HG03342 (cell line): ENCODE results near the gene CFAP97.
"Not testable (repeated sequence)": the region's sequence is repeated elsewhere in the genome, so short reads cannot be mapped to it uniquely, and the experiment has no call there.

Experiments
- ATAC-seq: cut with Tn5 transposase; IDR thresholded peaks from one replicate; pipeline ENCODE4 v1.9.1; 2021; ENCODE audit warnings: mild to moderate bottlenecking, moderate library complexity; ENCODE audit not compliant: unreplicated experiment

The CFAP97 gene

DNA sequence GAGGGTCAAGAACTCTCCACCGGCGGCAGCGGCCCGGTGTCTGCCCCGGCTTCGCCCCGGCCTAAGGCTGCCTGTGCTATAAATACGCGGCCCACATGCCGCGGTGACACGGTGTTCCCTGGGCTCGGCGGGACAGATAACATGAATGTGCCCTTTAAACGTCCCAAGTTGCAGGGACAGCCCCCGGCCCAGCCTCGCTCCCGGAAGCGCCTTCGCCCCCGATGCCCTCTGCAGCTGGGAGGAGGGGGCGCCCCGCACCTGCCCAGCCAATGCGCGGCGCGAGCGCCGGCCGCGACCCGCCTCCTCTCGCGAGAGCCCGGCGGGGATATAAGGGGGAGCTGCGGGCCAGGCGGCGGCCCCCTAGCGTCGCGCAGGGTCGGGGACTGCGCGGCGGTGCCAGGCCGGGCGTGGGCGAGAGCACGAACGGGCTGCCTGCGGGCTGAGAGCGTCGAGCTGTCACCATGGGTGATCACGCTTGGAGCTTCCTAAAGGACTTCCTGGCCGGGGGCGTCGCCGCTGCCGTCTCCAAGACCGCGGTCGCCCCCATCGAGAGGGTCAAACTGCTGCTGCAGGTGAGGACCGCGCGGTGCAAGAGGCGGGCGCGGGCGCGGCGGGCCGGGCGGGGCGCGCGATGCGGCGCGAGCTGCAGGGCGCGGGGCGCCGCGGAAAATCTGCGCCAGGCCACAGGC lies 60.7 kb downstream of the CFAP97 start, which contains the start of gene SLC25A4:
TSS of gene SLC25A4 (plus strand) at position 355 of the 689 bp plus-strand sequence. CDS start at position 462, 107 bp downstream.
- peak; percentile 97 for ATAC-seq

DNA sequence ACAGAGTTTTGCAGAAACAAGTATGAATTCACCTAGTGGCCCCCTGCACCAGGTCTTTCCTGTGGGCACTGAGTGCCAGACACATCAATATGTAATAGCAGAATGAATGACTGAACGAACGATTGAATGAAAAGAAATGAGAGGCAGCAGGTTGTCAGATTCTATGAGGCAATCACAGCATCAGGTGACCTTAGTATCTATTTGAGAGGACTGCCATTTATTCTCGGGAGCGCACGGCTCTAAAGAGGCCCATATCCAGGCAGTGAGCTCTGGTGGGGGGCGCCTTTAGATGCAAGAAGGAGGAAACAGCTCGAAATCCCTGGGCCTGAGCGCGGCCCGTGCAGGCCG lies 61.3 kb downstream of the CFAP97 start:
- ATAC-seq = peak; percentile 23

DNA sequence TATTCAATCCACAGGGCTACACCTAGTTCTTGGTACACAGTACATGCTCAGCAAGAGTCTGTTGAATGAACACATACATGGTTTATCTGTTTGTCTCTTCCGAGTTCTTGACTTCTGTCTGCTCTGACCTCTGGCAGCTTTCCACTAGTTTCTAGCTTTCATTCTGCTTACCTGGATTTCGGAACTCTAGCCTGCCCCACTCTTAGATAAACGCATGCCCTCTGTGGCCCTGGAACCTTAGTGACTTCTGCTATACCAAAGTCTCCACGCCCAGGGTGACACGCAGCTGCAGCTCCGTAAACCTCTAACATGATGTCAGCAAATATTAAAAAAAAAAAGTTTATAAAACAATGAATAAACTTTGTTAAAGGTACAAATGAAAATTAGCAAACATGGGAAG lies 62.0 kb downstream of the CFAP97 start:
- ATAC-seq = no peak

DNA sequence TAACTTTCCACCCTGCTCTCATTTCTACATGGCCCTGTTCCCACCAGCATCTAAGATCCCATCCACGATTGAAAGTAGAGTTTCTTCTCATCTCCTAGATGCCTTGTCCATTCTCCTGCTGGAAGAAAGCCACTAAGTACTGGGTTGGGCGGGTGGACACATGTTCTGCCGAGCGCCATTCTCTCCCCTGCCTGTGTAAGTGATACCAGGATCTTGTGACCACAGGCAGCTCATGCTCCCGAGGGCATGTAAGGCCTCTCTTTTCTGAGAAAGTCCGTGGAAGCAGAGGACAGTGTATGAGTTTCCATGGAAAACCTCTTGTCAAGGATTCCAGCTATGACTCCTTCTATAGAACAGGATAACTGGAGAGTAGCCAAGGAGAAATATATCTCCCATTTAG lies 64.1 kb downstream of the CFAP97 start:
- ATAC-seq = no peak

DNA sequence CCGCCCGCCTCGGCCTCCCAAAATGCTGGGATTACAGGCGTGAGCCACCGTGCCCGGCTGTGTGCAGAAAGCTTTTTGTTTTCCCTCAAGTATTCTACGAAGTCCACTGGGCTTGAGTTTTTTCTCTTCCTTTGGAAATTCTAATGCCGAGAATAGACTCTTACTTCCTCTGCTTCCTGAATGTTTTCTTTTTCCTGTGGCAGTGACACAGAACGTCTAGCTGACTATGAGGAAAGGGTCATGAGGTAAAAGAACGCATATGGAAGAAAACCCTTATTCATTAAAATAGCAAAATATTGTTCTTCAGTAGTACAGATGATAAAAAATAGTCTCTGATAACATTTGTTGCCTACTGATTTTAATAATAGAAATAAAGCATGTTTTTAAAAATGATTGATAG lies 65.6 kb downstream of the CFAP97 start:
- ATAC-seq = no peak

DNA sequence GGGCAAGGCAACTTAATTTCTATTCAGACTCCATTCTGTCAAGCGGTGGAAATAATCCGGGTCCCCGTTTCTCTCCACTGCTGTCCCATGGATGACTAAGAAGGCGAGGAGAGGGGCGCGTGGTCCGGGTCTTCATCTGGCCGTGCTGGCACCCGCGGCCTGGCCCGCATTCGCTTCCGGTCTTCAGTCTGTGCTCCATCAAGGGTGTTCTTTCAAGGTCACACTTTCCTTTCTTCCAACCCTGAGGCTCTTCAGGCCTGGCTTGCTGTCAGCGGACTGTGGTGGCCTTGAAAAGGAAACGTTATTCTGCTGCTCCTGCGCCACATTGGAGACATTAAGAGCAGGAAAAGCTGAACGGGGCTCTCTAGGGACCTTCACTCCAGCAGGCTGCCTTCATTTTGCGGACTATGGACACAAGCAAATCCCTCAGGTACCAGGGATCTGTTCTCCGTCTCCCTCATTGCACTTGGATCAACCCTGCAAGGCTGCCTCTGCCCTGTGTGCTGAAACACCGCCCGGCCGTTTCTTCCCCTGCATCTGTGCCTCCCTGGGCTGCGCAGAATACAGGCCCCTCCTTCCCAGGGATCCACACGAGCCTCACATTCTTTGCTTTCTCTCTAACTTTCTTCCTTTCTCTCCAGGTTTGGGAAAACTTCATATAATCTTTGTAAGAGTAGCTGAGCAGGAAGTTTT lies 66.4 kb downstream of the CFAP97 start:
- no peak for ATAC-seq

DNA sequence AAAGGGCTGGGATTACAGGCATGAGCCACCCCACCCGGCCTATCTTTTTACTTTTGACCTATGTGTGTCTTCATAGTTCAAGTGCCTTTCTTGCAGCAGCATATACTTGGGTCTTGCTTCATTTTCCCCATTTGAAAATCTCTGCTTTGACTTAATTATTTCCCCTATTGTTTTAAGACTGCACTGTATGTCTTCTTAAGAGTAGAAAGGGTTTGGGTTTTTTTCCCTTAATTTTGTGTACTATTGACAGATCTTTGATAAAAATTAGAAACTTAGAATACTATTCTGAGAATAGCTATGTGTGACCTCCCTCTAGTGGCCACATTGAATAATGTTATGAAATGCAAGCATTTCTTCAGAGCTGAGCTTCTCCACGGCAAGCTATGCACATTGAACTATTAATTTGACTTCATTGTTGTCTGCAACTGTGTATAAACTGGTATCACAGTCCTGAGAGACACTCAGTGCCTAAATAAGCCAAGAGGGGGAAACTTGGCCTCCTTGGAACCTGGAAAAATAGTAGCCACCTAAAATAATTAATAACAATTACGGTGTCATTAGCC lies 69.4 kb downstream of the CFAP97 start:
- ATAC-seq = no peak

DNA sequence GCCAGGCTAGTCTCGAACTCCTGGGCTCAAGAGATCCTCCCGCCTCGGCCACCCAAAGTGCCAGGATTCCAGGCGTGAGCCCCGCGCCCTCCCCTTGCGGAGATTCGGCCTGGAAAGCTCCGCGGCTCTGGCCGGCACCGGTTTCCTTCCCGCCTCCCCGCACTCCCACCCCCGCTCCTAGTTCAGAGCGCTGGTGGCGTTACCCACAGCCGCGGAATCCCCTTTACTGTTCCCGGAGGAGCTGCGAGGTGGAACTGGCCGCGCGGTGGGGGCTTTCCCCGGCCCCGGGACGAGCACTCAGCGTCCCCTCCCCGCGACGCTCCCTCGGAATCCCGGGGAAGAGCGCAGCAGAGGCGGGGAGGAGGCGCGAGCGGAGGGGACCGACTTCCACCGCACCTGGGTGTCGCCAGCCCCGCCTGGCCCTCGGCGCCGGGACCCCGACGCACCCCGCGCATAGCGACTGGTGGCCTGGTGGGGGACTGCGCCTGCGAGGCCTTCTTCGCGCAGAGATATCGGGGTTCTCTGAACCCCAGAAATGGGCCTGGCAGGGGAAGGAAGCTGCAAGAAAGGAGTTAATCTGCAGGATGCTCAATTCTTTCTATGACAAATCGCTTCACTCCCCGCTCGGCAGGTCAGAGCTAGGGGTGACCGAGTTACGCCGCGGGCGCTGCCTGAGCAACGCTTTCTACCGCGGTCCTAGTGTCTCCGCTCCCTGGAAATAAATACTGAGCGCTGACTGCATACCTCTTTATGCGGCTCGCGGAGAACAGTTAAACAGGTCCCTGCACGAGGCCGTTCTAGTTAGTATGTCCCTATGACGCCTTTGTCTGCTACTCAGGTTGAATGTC lies 75.3 kb downstream of the CFAP97 start:
- peak; percentile 62 for ATAC-seq

DNA sequence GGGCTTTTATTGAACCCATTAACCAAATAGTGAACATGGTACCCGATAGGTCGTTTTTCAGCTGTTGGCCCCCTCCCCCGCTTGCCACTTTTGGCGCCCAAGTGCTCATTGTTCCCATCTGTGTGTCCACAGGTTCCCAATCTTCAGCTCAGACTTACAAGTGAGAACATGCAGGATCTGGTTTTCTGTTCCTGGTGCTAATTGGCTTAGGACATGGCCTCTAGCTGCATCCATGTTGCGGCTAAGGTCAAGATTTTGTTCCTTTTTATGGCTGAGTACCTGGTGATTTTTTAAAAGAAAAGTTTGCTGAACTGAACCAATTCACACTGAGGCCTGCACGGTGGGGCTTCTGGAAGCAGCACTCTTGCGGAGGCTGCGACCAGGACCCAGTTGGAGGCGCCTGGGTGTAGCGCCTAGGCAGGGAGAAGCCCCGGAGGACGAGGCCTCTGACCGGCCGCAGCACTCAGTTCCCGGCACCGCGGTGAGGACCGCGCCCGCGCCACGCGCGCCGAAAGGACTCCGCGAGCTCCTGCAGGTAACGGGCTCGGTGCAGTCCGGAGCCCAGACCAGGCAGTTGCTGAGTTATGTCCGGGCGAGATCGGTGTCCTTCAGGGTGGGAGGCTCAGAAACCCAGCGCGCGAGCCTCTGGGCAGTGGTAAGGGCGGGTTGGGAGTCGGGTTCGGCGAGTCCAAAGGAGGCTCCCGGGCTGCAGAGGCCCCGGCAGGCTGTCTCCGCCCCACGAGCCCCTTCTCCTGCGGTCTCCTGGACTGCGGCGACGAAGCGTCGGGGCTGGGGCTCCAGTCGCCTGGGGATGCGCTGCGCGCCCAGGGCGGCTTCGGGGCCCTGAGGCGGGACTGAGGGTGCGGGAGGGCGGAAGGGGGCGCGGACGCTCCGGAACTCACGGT lies 76.5 kb downstream of the CFAP97 start:
- no peak for ATAC-seq

DNA sequence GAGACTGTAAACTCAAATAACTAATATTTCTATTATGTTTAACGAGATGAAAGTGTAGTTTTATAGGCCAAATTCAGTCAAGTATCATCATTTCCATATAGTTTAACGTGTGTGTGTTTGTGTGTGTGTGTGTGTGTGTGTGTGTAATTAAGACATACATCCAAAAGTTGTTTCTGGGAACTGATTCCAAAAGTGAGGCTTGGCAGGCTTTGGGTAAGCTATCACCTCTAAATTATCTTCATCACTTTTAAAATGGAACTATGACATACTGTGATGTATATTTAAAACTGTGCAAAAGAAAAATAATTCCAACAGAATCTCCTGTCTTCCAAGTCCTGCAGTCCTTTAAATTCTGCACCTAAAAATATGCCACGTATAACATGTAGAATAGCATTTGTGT lies 79.8 kb downstream of the CFAP97 start:
- ATAC-seq = no peak

DNA sequence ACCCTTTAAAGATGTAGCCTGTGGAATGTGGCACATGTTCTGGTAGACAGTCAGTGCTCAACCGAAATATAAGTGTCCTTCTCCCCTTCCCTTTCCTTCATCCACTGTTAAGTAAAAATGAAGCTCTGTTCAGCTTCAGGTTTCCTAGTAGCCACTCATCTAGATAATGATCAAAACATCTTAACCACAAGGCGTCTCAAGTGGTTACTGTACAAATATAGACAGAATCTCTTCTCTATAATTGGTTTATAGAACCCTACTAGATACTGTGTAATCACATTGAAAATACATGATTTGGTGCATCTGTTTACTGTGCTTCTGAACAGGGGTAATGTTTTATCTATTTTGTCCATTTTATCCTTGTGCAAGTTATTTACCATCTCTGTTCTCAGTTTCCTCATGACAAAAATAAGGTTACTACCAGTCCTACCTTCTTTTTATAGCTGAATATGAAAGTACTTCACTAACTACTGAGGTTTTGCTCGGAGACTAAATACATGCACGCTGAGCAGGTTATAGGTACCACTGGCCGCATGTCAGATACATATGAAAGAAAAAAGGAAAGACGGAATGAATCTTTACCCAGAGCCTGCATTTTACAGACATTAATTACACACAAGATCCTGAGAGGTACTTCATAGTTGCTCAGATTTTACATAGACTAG lies 81.0 kb downstream of the CFAP97 start:
- peak; percentile 64 for ATAC-seq

DNA sequence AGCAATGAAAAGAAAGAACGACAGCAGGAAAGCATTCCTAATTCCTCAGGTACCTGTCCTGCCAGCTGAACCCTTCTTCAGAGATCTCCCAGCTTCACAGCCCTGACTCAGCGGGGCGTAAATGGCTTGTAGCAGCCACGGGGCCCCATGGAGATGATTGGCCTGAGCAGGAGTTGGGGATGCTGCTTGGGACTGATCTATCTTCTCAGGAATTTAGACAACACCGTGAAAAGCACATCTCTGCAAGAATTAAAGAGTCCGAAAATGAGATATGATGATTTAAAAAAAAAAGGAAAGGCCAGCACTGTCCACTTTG lies 83.2 kb downstream of the CFAP97 start:
- no peak for ATAC-seq

DNA sequence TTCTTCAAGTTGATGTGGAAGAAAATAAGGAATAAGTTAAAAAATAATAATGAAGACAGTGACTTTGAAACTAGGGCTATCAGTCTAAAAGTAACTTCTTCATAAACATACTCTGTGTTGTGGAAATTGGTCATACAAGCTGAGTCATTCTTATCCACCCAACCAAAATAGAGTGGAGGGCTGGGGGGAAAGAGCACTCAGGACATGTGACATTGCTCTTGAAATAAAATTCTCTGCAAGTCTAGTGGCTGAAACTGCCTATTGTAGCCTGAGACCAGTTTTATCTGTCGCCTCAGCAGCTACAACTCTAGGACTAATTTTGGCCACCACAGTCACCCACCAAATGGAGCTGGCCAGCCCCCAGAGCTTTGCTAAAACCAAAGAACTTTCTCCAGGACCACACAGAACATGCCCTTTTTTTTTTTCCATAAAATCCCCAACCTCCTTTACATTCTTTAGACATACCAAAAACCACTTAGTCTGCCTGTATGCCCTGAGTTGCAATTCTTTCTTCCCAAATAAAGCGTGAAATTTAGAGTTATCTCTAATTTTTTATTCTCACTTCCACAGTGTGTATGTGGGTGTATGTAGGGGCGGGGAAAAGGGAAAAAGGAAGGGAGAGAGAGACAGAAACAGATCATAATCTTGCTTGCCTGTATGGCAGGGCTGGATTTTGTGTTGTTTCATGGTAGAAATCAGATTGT lies 83.7 kb downstream of the CFAP97 start:
- no peak for ATAC-seq

DNA sequence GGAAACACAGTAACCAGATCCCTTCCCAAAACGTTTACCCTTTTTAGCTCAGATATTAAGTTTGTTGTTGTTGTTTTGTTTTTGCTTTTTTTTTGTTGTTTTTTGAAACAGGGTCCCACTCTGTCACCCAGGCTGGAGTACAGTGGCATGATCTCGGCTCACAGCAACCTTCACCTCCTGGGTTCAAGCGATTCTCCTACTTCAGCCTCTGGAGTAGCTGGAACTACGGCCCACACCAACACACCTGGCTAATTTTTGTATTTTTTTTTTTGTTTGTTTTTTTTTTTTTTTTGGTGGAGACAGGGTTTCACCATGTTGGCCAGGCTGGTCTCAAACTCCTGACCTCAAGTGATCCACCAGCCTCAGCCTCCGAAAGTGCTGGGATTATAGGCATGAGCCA lies 84.3 kb downstream of the CFAP97 start:
- ATAC-seq = not testable (repeated sequence)

DNA sequence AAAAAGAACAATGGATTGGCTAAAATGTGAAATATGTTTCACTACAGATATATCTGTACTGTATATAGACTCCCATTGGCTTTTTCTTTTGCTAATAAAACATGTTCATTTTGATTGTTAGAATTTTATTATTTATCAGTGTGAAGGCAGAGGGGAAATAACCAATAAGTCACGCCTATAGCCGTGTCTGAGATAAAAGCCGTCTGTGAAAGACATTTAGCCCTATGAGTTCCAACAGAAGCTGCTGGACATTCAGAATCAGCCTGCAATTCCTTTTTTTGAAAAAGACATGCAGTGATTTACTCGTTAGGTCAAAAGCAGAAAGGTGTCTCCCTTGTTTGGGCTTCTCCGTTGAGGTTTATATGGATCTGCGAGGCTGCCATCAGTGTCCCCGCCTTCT lies 84.9 kb downstream of the CFAP97 start:
- ATAC-seq = no peak

DNA sequence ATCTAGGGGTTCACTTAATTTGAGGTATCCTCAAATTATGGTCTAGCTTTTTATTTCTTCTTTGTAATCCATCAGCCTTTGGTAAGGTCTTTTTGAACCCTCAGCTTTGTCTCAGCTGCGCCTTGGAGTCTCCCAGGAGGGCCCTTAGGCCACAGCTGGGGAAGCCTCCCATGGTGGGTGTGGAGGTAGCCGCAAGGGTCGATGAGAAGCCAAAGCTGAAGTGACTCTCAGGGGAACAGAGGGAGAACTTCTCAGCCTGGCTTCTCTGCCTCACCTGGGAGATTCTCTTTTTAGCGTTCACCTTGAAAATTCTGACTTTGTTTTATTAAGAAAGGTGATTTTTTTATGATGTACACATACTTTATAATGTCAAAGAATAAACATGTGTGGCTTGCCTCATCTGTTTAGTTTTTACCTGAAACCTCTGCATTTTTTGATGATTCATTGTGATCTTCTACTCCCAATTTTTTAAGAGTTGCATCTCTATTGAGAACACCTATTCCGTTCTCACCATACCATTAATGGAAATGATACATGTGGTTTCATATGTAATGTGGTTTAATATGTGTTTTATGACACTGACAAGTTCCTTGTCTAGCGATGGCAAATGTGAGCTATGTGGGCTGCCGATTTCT lies 86.4 kb downstream of the CFAP97 start:
- ATAC-seq = no peak

DNA sequence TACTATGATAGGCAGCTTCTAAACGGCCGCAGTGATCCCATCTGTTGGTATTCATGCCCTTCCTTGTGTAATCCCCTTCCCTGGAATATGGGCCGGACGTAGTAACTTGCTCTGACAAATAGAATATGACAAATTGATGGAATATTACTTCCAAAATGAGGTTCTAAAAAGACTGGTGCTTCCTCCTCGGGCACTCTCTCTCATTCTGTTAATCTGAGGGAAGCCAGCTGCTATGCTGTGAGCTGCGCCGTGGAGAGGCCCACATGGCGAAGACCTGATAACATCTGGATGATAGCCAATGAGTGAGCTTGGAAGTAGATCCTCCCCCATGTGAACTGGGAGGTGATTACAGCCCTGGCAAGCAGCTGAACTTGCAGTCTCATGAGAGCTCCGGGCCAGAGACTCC lies 88.0 kb downstream of the CFAP97 start:
- ATAC-seq = no peak

DNA sequence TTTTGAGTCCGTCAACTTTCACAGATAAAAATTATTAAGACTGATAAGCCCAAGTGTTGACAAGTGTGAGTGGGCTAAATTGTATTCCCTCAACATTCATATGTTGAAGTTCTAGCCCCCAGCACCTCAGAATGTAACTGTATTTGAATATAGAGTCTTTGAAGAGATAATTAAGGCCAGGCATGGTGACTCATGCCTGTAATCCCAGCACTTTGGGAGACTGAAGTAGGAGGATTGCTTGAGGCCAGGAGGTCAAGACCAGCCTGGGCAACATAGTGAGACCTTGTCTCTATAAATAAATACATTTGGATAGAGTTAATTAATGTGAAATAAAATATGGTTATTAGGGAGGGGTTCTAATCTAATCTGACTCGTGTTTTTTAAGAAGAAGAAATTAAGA lies 90.5 kb downstream of the CFAP97 start:
- no peak for ATAC-seq

DNA sequence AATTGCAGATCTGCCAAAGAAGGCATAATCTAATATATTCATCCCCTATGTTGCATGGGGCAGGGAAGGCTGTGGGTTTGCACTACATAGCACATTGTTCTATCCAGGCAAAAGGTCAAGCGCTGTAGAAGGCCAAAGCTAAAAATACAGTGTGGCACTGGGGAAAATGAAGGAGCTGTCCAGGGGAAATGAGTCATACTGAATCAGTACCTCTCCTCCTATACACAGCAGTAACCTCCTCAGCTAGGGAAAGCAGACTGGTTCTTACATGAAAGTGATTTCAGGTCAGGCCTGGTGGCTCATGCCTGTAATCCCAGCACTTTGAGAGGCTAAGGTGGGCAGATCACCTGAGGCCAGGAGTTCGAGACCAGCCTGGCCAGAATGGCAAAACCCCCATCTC lies 91.7 kb downstream of the CFAP97 start:
- ATAC-seq = no peak
